Neural progenitor cell (in vitro differentiated cells): Measurements from ENCODE around the gene C11orf21. TPM values are rescaled to one million over a fixed set of nuclear protein-coding genes. Genes with fewer than 3 reads are reported as not detected.

ENCODE experiments used
- DNase-seq: peaks from one replicate; pipeline ENCODE4 v3.0.0-alpha.2; 2016; ENCODE audit warnings: low spot score
- H2AFZ ChIP-seq: fragments of 200-600 bp; sonication (generic); replicated peaks from 2 replicates; pipeline ENCODE4 v1.6.1; 2016; ENCODE audit warnings: antibody characterized with exemption
- H3F3A ChIP-seq: fragments of 200-600 bp; sonication (generic); 2 replicates; pipeline ENCODE4 v1.6.1; 2016; ENCODE audit warnings: antibody characterized with exemption, low read depth
- H3K27ac ChIP-seq: fragments of 200-600 bp; sonication (generic); 2 replicates; pipeline ENCODE4 v1.5.1; 2016; ENCODE audit warnings: mild to moderate bottlenecking
- H3K27me3 ChIP-seq: fragments of 200-600 bp; sonication (generic); 2 replicates; pipeline ENCODE4 v1.6.1; 2016; ENCODE audit warnings: mild to moderate bottlenecking, moderate library complexity
- H3K36me3 ChIP-seq: fragments of 200-600 bp; sonication (generic); 2 replicates; pipeline ENCODE4 v1.5.1; 2016
- H3K4me1 ChIP-seq: fragments of 200-600 bp; sonication (generic); 2 replicates; pipeline ENCODE4 v1.6.1; 2016; ENCODE audit warnings: mixed run types
- H3K4me2 ChIP-seq: fragments of 200-600 bp; sonication (generic); 2 replicates; pipeline ENCODE4 v1.6.1; 2016
- H3K4me3 ChIP-seq: fragments of 200-600 bp; sonication (generic); 2 replicates; pipeline ENCODE4 v1.5.1; 2016
- H3K79me2 ChIP-seq: fragments of 200-600 bp; sonication (generic); 2 replicates; pipeline ENCODE4 v1.6.1; 2016; ENCODE audit warnings: low read depth
- H3K9ac ChIP-seq: fragments of 200-600 bp; sonication (generic); 2 replicates; pipeline ENCODE4 v1.6.1; 2016
- H3K9me3 ChIP-seq: fragments of 200-600 bp; sonication (generic); 2 replicates; pipeline ENCODE4 v1.5.1; 2016; ENCODE audit warnings: low read depth
- H4K20me1 ChIP-seq: fragments of 200-600 bp; sonication (generic); 2 replicates; pipeline ENCODE4 v1.6.1; 2016; ENCODE audit warnings: low read depth
- H3K27ac Mint-ChIP-seq: 3 replicates; pipeline ENCODE4 v1.8.0; 2021; ENCODE audit warnings: mixed read lengths
- H3K27me3 Mint-ChIP-seq: 2 replicates; pipeline ENCODE4 v1.8.0; 2022; ENCODE audit warnings: low read depth, mild to moderate bottlenecking, inconsistent platforms, moderate library complexity, mixed read lengths; ENCODE audit not compliant: insufficient read depth
- H3K36me3 Mint-ChIP-seq: 3 replicates; pipeline ENCODE4 v1.8.0; 2021; ENCODE audit warnings: mixed read lengths
- H3K4me1 Mint-ChIP-seq: 3 replicates; pipeline ENCODE4 v1.8.0; 2021; ENCODE audit warnings: mixed read lengths
- H3K4me3 Mint-ChIP-seq: 3 replicates; pipeline ENCODE4 v1.8.0; 2021; ENCODE audit warnings: mild to moderate bottlenecking, moderate library complexity, mixed read lengths
- H3K9me3 Mint-ChIP-seq: 3 replicates; pipeline ENCODE4 v1.8.0; 2020; ENCODE audit warnings: mixed read lengths
- EZH2 ChIP-seq: fragments of 200-600 bp; sonication (generic); IDR thresholded peaks from 2 replicates; pipeline ENCODE4 v1.6.1; 2017; ENCODE audit warnings: antibody characterized with exemption, mild to moderate bottlenecking, moderate library complexity
- EZH2phosphoT487 ChIP-seq: fragments of 200-600 bp; sonication (generic); IDR thresholded peaks from 2 replicates; pipeline ENCODE4 v1.6.1; 2017; ENCODE audit warnings: antibody characterized with exemption
- total RNA-seq: library from RNA; depleted of rRNA; stranded (reverse); fragments of >200 nt; gene quantifications from 2 replicates; pipeline ENCODE4 v1.2.3, GENCODE V29; 2015; ENCODE audit warnings: low replicate concordance
- TF ChIP-seq, protein P1 (sequence below): fragments of 200-600 bp; sonication (generic); IDR thresholded peaks from 2 replicates; pipeline ENCODE4 v1.5.1; 2017; ENCODE audit warnings: antibody characterized with exemption, mild to moderate bottlenecking

Gene C11orf21
- total RNA-seq, 1 donor from 2014 or later: not detected

DNA sequence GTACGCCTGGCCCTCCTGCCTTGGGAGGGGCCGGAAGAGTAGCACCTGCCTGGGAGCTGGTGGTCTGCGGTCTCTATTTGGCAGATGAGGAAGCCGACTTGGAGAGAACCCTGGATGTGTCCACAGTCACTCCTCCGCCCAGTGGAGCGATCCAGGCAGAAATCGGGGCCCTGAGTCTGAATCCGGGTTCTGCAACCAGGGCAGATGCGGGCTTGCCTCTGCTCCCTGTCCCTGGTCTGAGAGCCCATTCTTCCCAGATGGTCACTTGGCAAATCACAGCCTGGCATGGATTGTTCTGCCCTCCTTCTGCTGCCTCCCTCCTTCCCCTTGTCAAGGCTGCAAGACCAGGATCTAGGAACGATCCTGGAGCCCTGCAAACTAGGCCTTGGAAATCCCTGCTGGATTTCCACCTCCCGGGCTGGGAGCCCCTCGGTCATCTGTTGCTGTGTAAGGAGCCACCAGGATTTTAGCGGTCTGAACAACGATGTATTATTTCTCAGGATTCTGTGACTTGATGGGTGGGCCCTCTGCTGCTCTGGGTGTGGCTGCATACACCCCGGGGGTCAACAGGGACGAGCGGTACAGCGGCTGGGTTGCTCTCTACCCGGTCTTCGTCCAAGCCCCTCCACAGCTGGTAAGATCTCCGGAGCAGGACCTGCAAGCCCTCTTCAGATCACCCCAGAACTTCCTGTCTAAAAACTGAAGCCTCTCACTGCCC lies 29.3 kb downstream of the C11orf21 start:
- H2AFZ ChIP-seq: no peak overlapping the region
- no peak overlapping the region for H3K4me3 Mint-ChIP-seq
- no peaks in the 10 kb centered on the region for H4K20me1 ChIP-seq
- H3K9ac ChIP-seq: no peak overlapping the region
- H3K36me3 Mint-ChIP-seq: peaks cover 2% of the 10 kb centered on the region
- H3K27me3 ChIP-seq: peaks cover 100% of the 10 kb centered on the region
- TF ChIP-seq EZH2phosphoT487 (no peak), EZH2 (no peak)
- TF ChIP-seq, protein P1, sequence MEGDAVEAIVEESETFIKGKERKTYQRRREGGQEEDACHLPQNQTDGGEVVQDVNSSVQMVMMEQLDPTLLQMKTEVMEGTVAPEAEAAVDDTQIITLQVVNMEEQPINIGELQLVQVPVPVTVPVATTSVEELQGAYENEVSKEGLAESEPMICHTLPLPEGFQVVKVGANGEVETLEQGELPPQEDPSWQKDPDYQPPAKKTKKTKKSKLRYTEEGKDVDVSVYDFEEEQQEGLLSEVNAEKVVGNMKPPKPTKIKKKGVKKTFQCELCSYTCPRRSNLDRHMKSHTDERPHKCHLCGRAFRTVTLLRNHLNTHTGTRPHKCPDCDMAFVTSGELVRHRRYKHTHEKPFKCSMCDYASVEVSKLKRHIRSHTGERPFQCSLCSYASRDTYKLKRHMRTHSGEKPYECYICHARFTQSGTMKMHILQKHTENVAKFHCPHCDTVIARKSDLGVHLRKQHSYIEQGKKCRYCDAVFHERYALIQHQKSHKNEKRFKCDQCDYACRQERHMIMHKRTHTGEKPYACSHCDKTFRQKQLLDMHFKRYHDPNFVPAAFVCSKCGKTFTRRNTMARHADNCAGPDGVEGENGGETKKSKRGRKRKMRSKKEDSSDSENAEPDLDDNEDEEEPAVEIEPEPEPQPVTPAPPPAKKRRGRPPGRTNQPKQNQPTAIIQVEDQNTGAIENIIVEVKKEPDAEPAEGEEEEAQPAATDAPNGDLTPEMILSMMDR: no peak
- no peak overlapping the region for H3K27ac ChIP-seq
- no peak for DNase-seq
- peaks cover 8% of the 10 kb centered on the region for H3K9me3 Mint-ChIP-seq
- H3K36me3 ChIP-seq: no peaks in the 10 kb centered on the region
- H3K27ac Mint-ChIP-seq: no peak overlapping the region
- peaks cover 55% of the 10 kb centered on the region for H3K27me3 Mint-ChIP-seq
- H3K79me2 ChIP-seq: no peaks in the 10 kb centered on the region
- H3K4me2 ChIP-seq: no peak overlapping the region
- no peak overlapping the region for H3K4me3 ChIP-seq
- peaks cover 4% of the 10 kb centered on the region for H3K4me1 Mint-ChIP-seq
- H3K4me1 ChIP-seq: peaks cover 4% of the 10 kb centered on the region
- no peaks in the 10 kb centered on the region for H3F3A ChIP-seq
- H3K9me3 ChIP-seq: no peaks in the 10 kb centered on the region

DNA sequence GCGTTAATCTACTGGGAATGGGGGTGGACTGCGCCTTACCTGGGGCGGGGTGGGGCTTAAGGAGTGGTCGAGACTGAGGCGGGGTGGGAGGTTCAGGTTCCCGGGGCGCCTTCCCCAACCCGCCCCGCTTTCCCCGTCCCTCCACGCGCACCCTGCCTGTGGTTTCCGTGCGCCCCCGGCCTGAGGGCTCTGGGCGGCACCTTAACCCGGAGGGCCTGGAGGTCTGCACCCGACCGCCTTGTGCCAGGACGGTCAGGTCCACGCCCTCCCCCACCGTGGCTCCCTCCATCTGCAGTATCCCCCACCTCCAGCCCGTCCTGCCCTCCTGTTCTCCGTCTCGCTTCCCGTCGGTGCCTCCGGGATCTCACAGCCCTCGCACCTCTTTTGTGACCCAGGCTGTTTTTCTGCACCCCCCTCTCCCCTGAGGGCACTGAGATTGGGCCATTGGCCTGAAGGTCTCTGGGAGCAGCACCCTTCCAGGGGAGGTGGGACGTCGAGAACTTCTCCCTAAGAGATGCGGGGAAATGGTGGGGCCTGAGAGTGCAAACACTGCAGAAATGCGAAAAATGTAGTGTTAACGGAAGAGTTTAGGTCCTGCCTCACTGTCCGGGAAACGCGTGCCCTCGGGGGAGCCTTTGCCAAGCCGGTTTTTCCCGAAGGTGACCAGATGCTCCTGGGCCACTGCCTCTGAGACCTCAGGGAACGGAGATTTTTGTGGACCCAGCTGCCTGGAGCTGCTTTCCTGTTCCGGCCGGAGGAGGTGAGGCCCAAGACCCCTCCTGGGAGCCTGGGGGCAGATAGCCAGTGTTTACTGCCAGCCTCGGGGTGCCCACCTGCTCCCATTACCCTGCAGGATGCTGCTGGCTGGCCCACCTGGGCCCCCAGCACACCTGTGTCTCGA lies 30.1 kb downstream of the C11orf21 start:
- H3K9me3 Mint-ChIP-seq: peaks cover 8% of the 10 kb centered on the region
- Histone ChIP-seq H3K4me1 (peaks cover 4% of the 10 kb centered on the region), H4K20me1 (no peaks in the 10 kb centered on the region), H3K79me2 (no peaks in the 10 kb centered on the region), H3K4me3 (no peak overlapping the region), H3K27me3 (peaks cover 100% of the 10 kb centered on the region), H3F3A (no peaks in the 10 kb centered on the region), H3K9me3 (no peaks in the 10 kb centered on the region), H3K4me2 (peak overlapping the region; percentile 80), H3K27ac (no peak overlapping the region), H3K36me3 (no peaks in the 10 kb centered on the region), H3K9ac (no peak overlapping the region), H2AFZ (no peak overlapping the region)
- H3K27me3 Mint-ChIP-seq: peaks cover 53% of the 10 kb centered on the region
- no peak overlapping the region for H3K27ac Mint-ChIP-seq
- H3K4me1 Mint-ChIP-seq: peaks cover 4% of the 10 kb centered on the region
- H3K4me3 Mint-ChIP-seq: peak overlapping the region; percentile 71
- DNase-seq: no peak
- peak; percentile 7 for TF ChIP-seq EZH2
- peak; percentile 22 for TF ChIP-seq EZH2phosphoT487
- TF ChIP-seq, protein P1: no peak
- peaks cover 2% of the 10 kb centered on the region for H3K36me3 Mint-ChIP-seq

DNA sequence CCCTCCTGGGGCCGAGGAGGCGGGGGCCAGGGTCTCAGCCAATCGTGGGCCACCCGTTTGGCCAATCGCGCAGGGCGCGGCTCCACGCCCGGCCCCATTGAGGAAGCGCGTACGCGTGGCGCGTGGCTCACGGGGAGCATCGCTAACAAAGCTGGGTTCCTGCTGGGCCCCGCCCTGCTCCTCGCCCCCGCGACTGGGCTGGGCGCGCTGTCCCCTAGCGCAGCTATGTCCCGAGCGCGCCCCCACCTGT lies 30.7 kb downstream of the C11orf21 start:
- no peaks in the 10 kb centered on the region for H3K36me3 ChIP-seq

More for the DNA sequence above, 30.7 kb downstream of the C11orf21 start:
- peak overlapping the region; percentile 80 for H3K4me2 ChIP-seq
- DNase-seq: peak; percentile 30
- H3K27ac ChIP-seq: no peak overlapping the region
- H3K36me3 Mint-ChIP-seq: peaks cover under 1% of the 10 kb centered on the region
- no peak overlapping the region for H3K4me3 Mint-ChIP-seq
- H3K4me1 Mint-ChIP-seq: peaks cover 4% of the 10 kb centered on the region
- H3K27me3 Mint-ChIP-seq: peaks cover 52% of the 10 kb centered on the region
- H3K4me3 ChIP-seq: peak overlapping the region; percentile 49
- H3K9me3 Mint-ChIP-seq: peaks cover 7% of the 10 kb centered on the region
- TF ChIP-seq, protein P1: no peak
- TF ChIP-seq EZH2phosphoT487 (peak; percentile 36), EZH2 (peak; percentile 49)
- H3K4me1 ChIP-seq: peaks cover 4% of the 10 kb centered on the region
- no peaks in the 10 kb centered on the region for H3F3A ChIP-seq
- no peak overlapping the region for H3K27ac Mint-ChIP-seq
- no peaks in the 10 kb centered on the region for H3K79me2 ChIP-seq
- H3K9ac ChIP-seq: no peak overlapping the region
- H3K27me3 ChIP-seq: peaks cover 100% of the 10 kb centered on the region
- no peaks in the 10 kb centered on the region for H3K9me3 ChIP-seq
- no peaks in the 10 kb centered on the region for H4K20me1 ChIP-seq
- no peak overlapping the region for H2AFZ ChIP-seq
